GM12864 (cell line): ENCODE results near the gene EPHB2.

Experiments used
- DNase-seq: peaks from one replicate; pipeline ENCODE4 v3.0.0-alpha.2; 2011; ENCODE audit warnings: low read depth
- H3K4me3 ChIP-seq: 2 replicates; pipeline ENCODE4 v1.5.1; 2011; ENCODE audit warnings: mild to moderate bottlenecking, low read depth, low read length, control low read depth
- CTCF ChIP-seq: IDR thresholded peaks from 2 replicates; pipeline ENCODE4 v1.5.1; 2011; ENCODE audit warnings: low read depth, mild to moderate bottlenecking, moderate library complexity, low read length, control low read depth, inconsistent platforms; ENCODE audit errors: missing control alignments

EPHB2 gene

GRCh38 chr1:22739648-22740385 lies 29.2 kb downstream of the EPHB2 start:
- TF ChIP-seq CTCF = no peak
- no peak overlapping the region for H3K4me3 ChIP-seq
- no peak for DNase-seq

GRCh38 chr1:22741118-22741517 lies 30.5 kb downstream of the EPHB2 start:
- H3K4me3 ChIP-seq = no peak overlapping the region
- DNase-seq = no peak
- TF ChIP-seq CTCF = no peak

GRCh38 chr1:22745669-22746585 lies 35.3 kb downstream of the EPHB2 start:
- no peak for DNase-seq
- H3K4me3 ChIP-seq = no peak overlapping the region
- TF ChIP-seq CTCF = no peak

- DNase-seq = no peak
- TF ChIP-seq CTCF = no peak
- no peak overlapping the region for H3K4me3 ChIP-seq
Observed at GRCh38 chr1:22747021-22747734, 36.5 kb downstream of the EPHB2 start.

GRCh38 chr1:22747735-22748073 lies 37.1 kb downstream of the EPHB2 start:
- H3K4me3 ChIP-seq = no peak overlapping the region
- no peak for TF ChIP-seq CTCF
- no peak for DNase-seq

GRCh38 chr1:22749503-22749902 lies 38.9 kb downstream of the EPHB2 start:
- no peak for DNase-seq
- TF ChIP-seq CTCF = peak; percentile 6
- no peak overlapping the region for H3K4me3 ChIP-seq
